ENCODE data around the gene CALU. TPM values are rescaled to one million over a fixed set of nuclear protein-coding genes. Genes with fewer than 3 reads are reported as not detected.

Gene CALU
- polyA plus RNA-seq, 4 donors, result 189 to 221 (median 219) TPM

DNA sequence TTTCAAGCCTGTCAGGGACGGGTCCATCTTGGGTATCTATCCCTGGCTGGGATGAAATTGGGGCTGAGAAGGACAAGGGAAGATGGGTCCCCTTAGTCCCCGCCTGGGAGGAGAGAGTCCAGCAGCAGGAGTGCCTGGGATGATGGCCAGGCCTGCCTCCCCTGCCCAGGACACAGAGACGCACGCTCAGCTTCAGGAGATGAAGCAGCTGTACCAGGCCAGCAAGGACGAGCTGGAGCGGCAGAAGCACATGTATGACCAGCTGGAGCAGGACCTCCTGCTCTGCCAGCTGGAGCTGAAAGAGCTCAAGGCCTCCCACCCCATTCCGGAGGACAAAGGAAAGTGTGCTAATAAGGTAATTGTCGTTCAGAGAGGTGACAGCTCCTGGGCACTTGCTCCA lies 68.0 kb downstream of the CALU start:
- no peak for DNase-seq (ENCODE audit: low read depth in 4 of 4, low spot score in 3 of 4)

DNA sequence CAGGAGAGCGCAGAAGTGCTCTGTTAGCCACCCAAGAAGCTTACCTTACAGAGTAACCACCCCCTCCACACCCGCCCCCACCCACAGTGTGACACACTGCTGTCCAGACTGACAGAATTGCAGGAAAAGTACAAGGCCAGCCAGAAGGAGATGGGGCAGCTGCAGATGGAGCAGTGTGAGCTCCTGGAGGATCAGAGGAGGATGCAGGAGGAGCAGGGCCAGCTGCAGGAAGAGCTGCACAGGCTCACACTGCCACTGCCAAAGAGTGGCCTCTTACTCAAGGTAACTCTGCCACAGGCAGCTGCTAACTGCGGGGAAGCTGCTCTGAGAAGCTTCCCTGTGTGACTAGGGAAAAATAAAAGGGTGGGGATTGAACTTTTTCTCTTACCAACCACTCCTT lies 70.2 kb downstream of the CALU start:
- DNase-seq (ENCODE audit: low read depth in 4 of 4, low spot score in 3 of 4), result no peak

DNA sequence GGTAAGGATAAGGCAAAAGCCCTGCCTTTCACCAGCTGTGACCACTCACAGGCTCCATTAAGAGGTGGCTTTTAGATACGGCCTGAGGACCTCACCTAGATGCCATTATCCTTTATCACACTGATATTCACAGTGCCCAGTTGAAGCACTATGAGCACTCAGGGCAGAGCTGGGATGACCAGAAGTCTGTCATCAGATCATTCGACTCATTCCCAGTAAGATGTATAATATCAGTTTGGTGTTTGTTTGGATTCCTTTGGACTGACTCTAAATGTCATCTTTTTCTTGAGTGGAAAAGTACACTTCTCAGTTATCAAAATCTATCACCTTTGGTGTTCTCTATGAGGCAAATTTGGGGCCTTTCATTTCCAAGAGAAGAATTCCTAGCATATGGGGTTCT lies 71.3 kb downstream of the CALU start:
- DNase-seq (ENCODE audit: low read depth in 4 of 4, low spot score in 3 of 4), result no peak

DNA sequence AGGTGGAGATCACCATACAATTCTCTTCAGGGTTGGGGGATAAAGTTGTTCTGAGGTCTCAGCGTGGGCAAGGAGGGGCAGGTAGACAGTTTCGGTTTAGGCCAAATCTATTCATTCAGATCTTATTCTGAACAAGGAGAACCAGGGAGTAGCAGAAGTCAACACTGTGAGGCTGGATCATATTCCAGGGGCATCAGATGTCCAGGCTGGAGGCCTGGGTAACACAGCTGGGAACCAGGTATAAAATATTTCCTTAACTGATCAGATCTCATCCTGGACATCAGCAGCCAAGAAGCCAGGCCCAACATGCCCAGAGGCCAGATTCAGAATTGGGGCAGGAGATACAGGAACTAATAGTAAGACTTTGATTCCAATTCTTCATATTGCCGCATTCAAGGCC lies 71.8 kb downstream of the CALU start:
- DNase-seq (ENCODE audit: low read depth in 4 of 4, low spot score in 3 of 4), result no peak

DNA sequence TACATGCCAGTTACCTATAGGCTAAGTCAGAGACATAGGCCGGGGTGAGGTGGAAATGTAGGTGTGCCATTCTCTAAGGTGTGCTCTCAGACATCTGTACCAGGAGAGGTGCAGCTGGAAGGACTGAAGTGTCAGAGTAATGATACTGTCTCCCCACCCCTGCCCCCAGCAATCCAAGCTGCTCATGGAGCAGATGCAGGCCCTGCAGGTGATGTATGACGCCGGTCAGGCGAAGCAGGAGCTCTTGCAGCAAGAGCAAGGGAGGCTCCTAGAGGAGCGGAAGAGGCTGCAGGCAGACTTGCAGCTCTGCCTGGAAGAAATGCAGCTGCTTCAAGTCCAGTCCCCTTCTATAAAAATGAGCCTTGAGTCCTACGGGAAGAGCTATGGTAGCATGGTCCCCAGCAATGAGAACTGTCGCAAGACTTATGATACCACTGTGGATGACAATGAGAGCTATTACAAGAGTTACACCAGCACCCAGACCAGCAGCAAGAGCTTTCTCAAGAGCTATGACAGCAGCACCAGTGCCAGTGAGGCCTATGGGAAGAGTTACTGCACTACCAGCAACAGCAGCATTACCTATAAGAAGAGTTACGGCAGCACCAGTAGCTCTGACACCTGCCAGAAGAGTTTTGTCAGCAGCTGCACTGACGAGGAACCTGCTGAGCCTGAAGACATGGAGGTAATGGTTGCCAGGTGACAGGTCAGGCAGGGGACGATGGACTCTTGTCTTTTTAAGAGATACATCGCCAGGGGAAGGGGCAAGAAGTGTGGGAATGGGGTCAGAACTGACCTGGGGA lies 72.7 kb downstream of the CALU start:
- no peak for DNase-seq (ENCODE audit: low read depth in 4 of 4, low spot score in 3 of 4)

DNA sequence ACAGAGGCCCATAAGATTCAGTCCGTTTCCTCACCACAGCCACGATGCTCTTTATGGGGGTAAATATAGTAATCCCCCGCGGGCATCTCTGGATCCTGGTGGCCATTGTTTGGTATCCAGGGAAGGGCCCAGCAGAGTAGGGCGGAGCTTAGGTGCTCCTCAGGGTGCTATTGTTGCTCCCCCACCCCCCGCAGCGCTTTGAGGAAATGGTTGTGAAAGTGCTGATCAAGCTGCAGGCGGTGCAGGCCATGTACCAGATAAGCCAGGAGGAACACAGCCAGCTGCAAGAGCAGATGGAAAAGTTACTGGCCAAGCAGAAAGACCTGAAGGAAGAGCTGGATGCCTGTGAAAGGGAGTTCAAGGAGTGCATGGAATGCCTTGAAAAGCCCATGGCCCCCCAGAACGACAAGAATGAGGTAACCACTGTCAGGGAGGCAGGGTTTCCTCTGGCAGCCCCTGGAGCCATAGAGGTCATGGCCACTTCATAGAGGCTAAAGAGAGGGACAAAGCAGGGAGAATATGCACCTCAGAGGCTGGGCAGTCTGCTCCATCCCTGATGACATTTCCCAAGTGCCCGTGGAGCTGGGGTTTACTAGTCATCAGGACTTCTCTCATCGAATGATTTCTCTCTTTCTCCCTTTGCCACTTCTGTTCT lies 73.5 kb downstream of the CALU start:
- no peak for DNase-seq (ENCODE audit: low read depth in 4 of 4, low spot score in 3 of 4)

DNA sequence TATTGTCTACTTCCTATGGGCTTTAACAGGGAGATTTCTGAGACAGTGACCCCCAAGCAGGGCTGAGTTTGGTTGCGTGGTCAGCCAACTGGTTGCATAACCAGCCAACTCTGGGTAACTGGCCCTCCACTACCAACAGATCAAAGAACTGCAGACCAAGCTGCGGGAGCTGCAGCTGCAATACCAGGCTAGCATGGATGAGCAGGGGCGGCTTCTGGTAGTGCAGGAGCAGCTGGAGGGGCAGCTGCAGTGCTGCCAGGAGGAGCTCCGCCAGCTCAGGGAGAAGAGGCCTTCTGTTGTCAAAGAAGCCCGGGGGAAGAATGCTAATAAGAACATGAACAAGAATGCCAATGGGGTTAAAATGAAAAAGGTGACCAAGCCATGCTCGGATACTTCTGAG lies 75.3 kb downstream of the CALU start:
- no peak for DNase-seq (ENCODE audit: low read depth in 4 of 4, low spot score in 3 of 4)

DNA sequence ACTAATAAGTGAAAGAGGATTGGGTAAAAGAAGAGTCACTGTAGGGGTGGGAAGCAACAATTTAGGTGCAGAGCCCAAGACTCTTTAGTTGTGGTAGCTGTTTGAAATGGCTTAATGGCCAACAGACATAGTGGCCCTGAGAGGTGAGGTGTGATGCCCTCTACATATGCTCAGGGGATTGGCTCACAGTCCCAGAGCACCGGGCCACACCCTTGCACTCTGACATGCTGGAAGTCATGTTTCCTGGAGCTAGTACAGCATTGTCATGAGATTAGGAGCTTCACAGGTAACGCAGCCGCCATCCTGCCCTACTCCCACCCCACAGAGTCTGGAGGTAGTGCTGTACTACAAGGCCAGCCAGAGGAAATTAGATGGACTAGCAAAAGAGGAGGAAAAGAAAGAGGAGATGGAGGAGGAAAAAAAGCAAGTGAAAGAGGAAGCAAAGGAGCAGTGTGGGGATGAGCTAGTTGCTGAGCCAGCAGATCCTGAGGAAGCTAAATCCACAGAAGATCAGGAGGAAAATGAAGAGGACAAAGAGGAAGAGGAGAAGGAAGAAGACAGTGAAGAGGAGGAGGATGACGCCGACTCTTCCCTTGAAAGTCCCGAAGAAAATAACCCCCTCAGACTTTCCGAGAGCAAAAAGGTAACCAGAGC lies 76.3 kb downstream of the CALU start:
- DNase-seq (ENCODE audit: low read depth in 4 of 4, low spot score in 3 of 4), result no peak

DNA sequence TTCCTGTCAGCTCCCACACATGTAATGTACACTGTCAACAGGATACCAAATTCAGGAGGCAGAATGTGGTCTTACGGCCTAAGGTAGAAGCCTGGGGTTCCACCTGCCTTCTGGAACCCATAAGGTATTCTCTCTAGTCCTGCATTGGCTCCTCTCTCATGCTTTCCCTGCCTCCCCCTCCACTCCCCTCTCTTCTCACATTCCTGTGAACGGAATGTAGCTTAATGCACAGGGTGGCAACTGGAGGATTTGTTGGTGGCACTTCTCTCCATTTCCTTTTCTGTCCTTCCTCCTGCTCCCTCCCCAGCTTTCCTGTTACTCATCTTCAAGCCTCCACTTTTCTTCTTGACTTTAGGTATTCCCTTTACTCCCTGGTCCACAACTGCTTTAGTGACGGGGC lies 79.5 kb downstream of the CALU start:
- no peak for DNase-seq (ENCODE audit: low read depth in 4 of 4, low spot score in 3 of 4)

Other genes starting within 250 kb of the CALU start
- gene GARIN1A, start 67.1 kb upstream of the CALU start, polyA plus RNA-seq (ENCODE audit: insufficient read length in 4 of 4), result 1 to 10 TPM; 1.2 to 1.8 (median 1.5) TPM
- gene OPN1SW, start 36.4 kb downstream of the CALU start, polyA plus RNA-seq (ENCODE audit: insufficient read length in 4 of 4), result 1 to 10 TPM; 1.1 to 1.5 (median 1.4) TPM
- gene CCDC136, start 52.6 kb downstream of the CALU start, polyA plus RNA-seq (ENCODE audit: insufficient read length in 4 of 4), result 10 to 100 TPM; 12.3 to 15.6 (median 13.2) TPM
- 10 to 100 TPM; 12.9 to 21.0 (median 13.6) TPM for gene FLNC, start 91.0 kb downstream of the CALU start, polyA plus RNA-seq (ENCODE audit: insufficient read length in 4 of 4)
- 100 to 1,000 TPM; 205 to 283 (median 233) TPM for gene ATP6V1F, start 123.5 kb downstream of the CALU start, polyA plus RNA-seq (ENCODE audit: insufficient read length in 4 of 4)
- gene KCP, start 171.3 kb downstream of the CALU start, polyA plus RNA-seq (ENCODE audit: insufficient read length in 4 of 4), result 10 to 100 TPM; 14.0 to 25.1 (median 20.7) TPM
- gene IRF5, start 198.6 kb downstream of the CALU start, polyA plus RNA-seq (ENCODE audit: insufficient read length in 4 of 4), result 10 to 100 TPM in 2 of 4 donors, 1 to 10 TPM in 2; 7.3 to 14.7 (median 11.0) TPM